ENCODE data around the gene CSNK1G1.

- no peak for TF ChIP-seq JUND (IDR thresholded peaks at IDR 0.05; ENCODE audit: low read length)
- TF ChIP-seq USF2 (IDR thresholded peaks at IDR 0.05; ENCODE audit: low read length) = no peak
- TF ChIP-seq CTCF (IDR thresholded peaks at IDR 0.05; ENCODE audit: control extremely low read depth in 1 of 3, insufficient read depth in 1 of 3, low read depth in 1 of 3, low read length in 3 of 3) = no peak
- no peak for TF ChIP-seq CEBPB (IDR thresholded peaks at IDR 0.05; ENCODE audit: low read depth, low read length)
- TF ChIP-seq CBX5 (IDR thresholded peaks at IDR 0.05; ENCODE audit: low read depth, low read length) = no peak
- TF ChIP-seq MAX (IDR thresholded peaks at IDR 0.05) = no peak
- no peak for TF ChIP-seq POLR2A (IDR thresholded peaks at IDR 0.05; ENCODE audit: control extremely low read depth in 1 of 2, low read depth in 2 of 2, low read length in 2 of 2)
- TF ChIP-seq RAD21 (IDR thresholded peaks at IDR 0.05 in 1 of 2, conservative IDR thresholded peaks at IDR 0.05 in 1 of 2; ENCODE audit: low read depth in 2 of 2, low read length in 2 of 2) = no peak
- no peak for TF ChIP-seq HDAC2 (IDR thresholded peaks at IDR 0.05; ENCODE audit: borderline replicate concordance in 1 of 2, low read depth in 2 of 2, low read length in 2 of 2)
- TF ChIP-seq ATF2 (IDR thresholded peaks at IDR 0.05; ENCODE audit: low read length) = no peak
- no peak for TF ChIP-seq POLR2AphosphoS5 (IDR thresholded peaks at IDR 0.05; ENCODE audit: low read depth, low read length)
- no peak for TF ChIP-seq CREB1 (IDR thresholded peaks at IDR 0.05)
Observed at GRCh38 chr15:64267331-64267973, 88.5 kb downstream of the CSNK1G1 start.
